HCT116 (cell line): ENCODE measurements around the gene P3H3. TPM values are rescaled to one million over a fixed set of nuclear protein-coding genes. Genes with fewer than 3 reads are reported as not detected.

Experiments used
- ATAC-seq: fragments of 200-7000 bp; cut with Tn5 transposase; 2 replicates; pipeline ENCODE4 v1.9.1; 2020; ENCODE audit warnings: mild to moderate bottlenecking, moderate library complexity
- BruUV-seq: library from RNA; stranded (reverse); fragments of 400-500 nt; replicated peaks from 2 replicates; lab custom pipeline; 2021; lab: Mats Ljungman, UMichigan
- CTCF ChIA-PET: fragments of 300-600 bp; sonication (Branson Sonifier 250); formaldehyde crosslinking; loops from one replicate; lab custom pipeline; 2021; ENCODE audit warnings: antibody characterized with exemption; lab: Charles Lee
- POLR2A ChIA-PET: fragments of 300-600, 350-600 bp; sonication (Branson Sonifier 250); formaldehyde crosslinking; loops from one replicate; lab custom pipeline; 2021; ENCODE audit warnings: antibody characterized with exemption; lab: Charles Lee
- RAD21 ChIA-PET, 2 experiments: fragments of 300-600 bp; sonication (Branson Sonifier 250); formaldehyde crosslinking; loops; one replicate each; lab custom pipeline; 2023; ENCODE audit warnings: low total read pairs in 2 of 2; ENCODE audit not compliant: uncharacterized antibody in 2 of 2, unreplicated experiment in 2 of 2, low non-redundant PET in 1 of 2; lab: Charles Lee
- DNase-seq: peaks from one replicate; pipeline ENCODE4 v3.0.0-alpha.2; 2010; ENCODE audit warnings: low read depth, low spot score
- H2AFZ ChIP-seq: fragments of 200-600 bp; shearing (Covaris generic), sonication (generic); 2 replicates; pipeline ENCODE4 v1.6.1; 2017; ENCODE audit warnings: low read depth, mixed run types, mixed read lengths, antibody characterized with exemption, low read length; ENCODE audit not compliant: poor library complexity, severe bottlenecking
- H3K27ac ChIP-seq: 2 replicates; pipeline ENCODE4 v1.5.1; 2012; ENCODE audit warnings: low read depth, low read length
- H3K27me3 ChIP-seq: fragments of 200-600 bp; sonication (generic); 2 replicates; pipeline ENCODE4 v1.6.1; 2016; ENCODE audit warnings: mixed run types, low read length, mixed read lengths; ENCODE audit not compliant: insufficient read depth
- H3K36me3 ChIP-seq, 2 experiments: fragments of 200-500 bp in 1 of 2; fragments of 200-600 bp in 1 of 2; sonication (Bioruptor generic) in 1 of 2; sonication (generic) in 1 of 2; 2 replicates each; pipeline versions ENCODE4 v1.5.1 to v1.6.1; 2014 to 2016; ENCODE audit warnings: low read length in 2 of 2, inconsistent platforms in 1 of 2, mixed read lengths in 1 of 2, mixed run types in 1 of 2; ENCODE audit not compliant: insufficient read depth in 2 of 2, control insufficient read depth in 1 of 2
- H3K4me1 ChIP-seq, 2 experiments: fragments of 200-600 bp in 1 of 2; sonication (generic) in 1 of 2; 2 replicates each; pipeline versions ENCODE4 v1.5.1 to v1.6.1; 2012 to 2017; ENCODE audit warnings: low read length in 2 of 2, inconsistent platforms in 1 of 2, mild to moderate bottlenecking in 1 of 2, mixed read lengths in 1 of 2, mixed run types in 1 of 2, moderate library complexity in 1 of 2; ENCODE audit not compliant: insufficient read depth in 2 of 2, control insufficient read depth in 1 of 2
- H3K4me2 ChIP-seq: fragments of 200-600 bp; sonication (generic); 2 replicates; pipeline ENCODE4 v1.6.1; 2017; ENCODE audit warnings: mixed run types, low read length, mixed read lengths
- H3K4me3 ChIP-seq, 2 experiments: fragments of 200-600 bp in 1 of 2; sonication (generic) in 1 of 2; replicated peaks in 1 of 2; 2 replicates each; pipeline ENCODE4 v1.5.1; 2011 to 2016; ENCODE audit warnings: low read length in 2 of 2, control low read depth in 1 of 2, low read depth in 1 of 2, mild to moderate bottlenecking in 1 of 2, mixed read lengths in 1 of 2, mixed run types in 1 of 2
- H3K79me2 ChIP-seq: fragments of 200-600 bp; sonication (generic); 2 replicates; pipeline ENCODE4 v1.6.1; 2017; ENCODE audit warnings: mild to moderate bottlenecking, mixed run types, low read length, moderate library complexity, mixed read lengths; ENCODE audit not compliant: insufficient read depth
- H3K9ac ChIP-seq: fragments of 200-600 bp; sonication (generic); 2 replicates; pipeline ENCODE4 v1.6.1; 2016; ENCODE audit warnings: low read length, mixed read lengths
- H3K9me2 ChIP-seq: fragments of 200-600 bp; sonication (generic), shearing (Covaris generic); 2 replicates; pipeline ENCODE4 v1.6.1; 2017; ENCODE audit warnings: mixed run types, mild to moderate bottlenecking, moderate library complexity; ENCODE audit not compliant: insufficient read depth
- H3K9me3 ChIP-seq, 2 experiments: fragments of 200-500 bp in 1 of 2; fragments of 200-600 bp in 1 of 2; sonication (Bioruptor generic) in 1 of 2; sonication (generic) in 1 of 2; 2 replicates each; pipeline ENCODE4 v1.6.1; 2014 to 2017; ENCODE audit warnings: low read length in 2 of 2, mixed read lengths in 2 of 2, inconsistent platforms in 1 of 2, low read depth in 1 of 2, mild to moderate bottlenecking in 1 of 2, mixed run types in 1 of 2, moderate library complexity in 1 of 2; ENCODE audit not compliant: control insufficient read depth in 1 of 2, insufficient read depth in 1 of 2
- H4K20me1 ChIP-seq: fragments of 200-600 bp; sonication (generic), shearing (Covaris generic); 2 replicates; pipeline ENCODE4 v1.6.1; 2017; ENCODE audit warnings: mixed run types, mild to moderate bottlenecking, moderate library complexity; ENCODE audit not compliant: insufficient read depth
- CEBPB ChIP-seq: IDR thresholded peaks from 2 replicates; pipeline ENCODE4 v1.6.1; 2012; ENCODE audit warnings: low read depth
- CTCF ChIP-seq, 3 experiments: fragments of 200-600 bp in 1 of 3; sonication (generic) in 1 of 3; IDR thresholded peaks in 2 of 3; conservative IDR thresholded peaks in 1 of 3; 2 replicates each; pipeline ENCODE4 v1.5.1; 2012 to 2017; ENCODE audit warnings: low read depth in 2 of 3, low read length in 2 of 3, antibody characterized with exemption in 1 of 3, borderline replicate concordance in 1 of 3, control low read depth in 1 of 3, mild to moderate bottlenecking in 1 of 3, mixed read lengths in 1 of 3, mixed run types in 1 of 3, moderate library complexity in 1 of 3; ENCODE audit not compliant: insufficient read depth in 1 of 3
- EGR1 ChIP-seq: IDR thresholded peaks from 2 replicates; pipeline ENCODE4 v1.6.1; 2012; ENCODE audit warnings: low read depth
- EZH2 ChIP-seq: fragments of 200-600 bp; sonication (generic); IDR thresholded peaks from 2 replicates; pipeline ENCODE4 v1.6.1; 2017; ENCODE audit warnings: antibody characterized with exemption, mixed run types
- FOSL1 ChIP-seq: IDR thresholded peaks from 2 replicates; pipeline ENCODE4 v1.6.1; 2012; ENCODE audit warnings: low read depth
- MAX ChIP-seq: IDR thresholded peaks from 2 replicates; pipeline ENCODE4 v1.6.1; 2012
- POLR2AphosphoS5 ChIP-seq: IDR thresholded peaks from 2 replicates; pipeline ENCODE4 v1.6.1; 2011; ENCODE audit warnings: mild to moderate bottlenecking, low read depth, low read length, moderate library complexity
- REST ChIP-seq: IDR thresholded peaks from 2 replicates; pipeline ENCODE4 v1.6.1; 2012; ENCODE audit warnings: low read depth
- TCF7L2 ChIP-seq: IDR thresholded peaks from 2 replicates; pipeline ENCODE4 v1.7.0; 2011; ENCODE audit warnings: borderline replicate concordance, inconsistent platforms; ENCODE audit not compliant: insufficient read depth, insufficient read length; ENCODE audit errors: extremely low read depth
- ZBTB33 ChIP-seq: IDR thresholded peaks from 2 replicates; pipeline ENCODE4 v1.6.1; 2011; ENCODE audit warnings: mild to moderate bottlenecking, low read length, moderate library complexity; ENCODE audit not compliant: insufficient replicate concordance; ENCODE audit errors: extremely low read depth
- intact Hi-C: fragments of 100-400 bp; cut with micrococcal nuclease; formaldehyde crosslinking; loops from 2 replicates; pipeline ENCODE4 v1.10.0; 2022
- total RNA-seq: library from RNA; stranded (reverse); gene quantifications from one replicate; pipeline ENCODE4 v1.2.1, GENCODE V29; 2021; ENCODE audit not compliant: unreplicated experiment

The P3H3 gene
- total RNA-seq, 1 experiment from 2014 or later: 32.2 TPM

- H3K9me2 ChIP-seq: no peaks in the 10 kb centered on the region
Observed at GRCh38 chr12:6832125-6832524, 3.9 kb downstream of the P3H3 start.

More at GRCh38 chr12:6832125-6832524, 3.9 kb downstream of the P3H3 start:
- BruUV-seq: no TSS peak
- Histone ChIP-seq H3K4me3 (no peak overlapping the region), H3K36me3 (peaks cover 8 to 28% of the 10 kb centered on the region in 2 experiments; a peak in 3 of 4 replicates), H3K79me2 (peaks cover 28% of the 10 kb centered on the region), H3K9ac (no peak overlapping the region), H2AFZ (no peak overlapping the region), H3K27ac (no peak overlapping the region), H3K27me3 (no peaks in the 10 kb centered on the region), H3K4me2 (no peak overlapping the region), H4K20me1 (no peaks in the 10 kb centered on the region), H3K4me1 (peaks cover 8 to 31% of the 10 kb centered on the region in 2 experiments), H3K9me3 (no peaks in the 10 kb centered on the region)
- ATAC-seq: no peak
- no peak for DNase-seq
- no peak for TF ChIP-seq CEBPB
- TF ChIP-seq TCF7L2: no peak
- TF ChIP-seq POLR2AphosphoS5: no peak
- no peak for TF ChIP-seq EGR1
- TF ChIP-seq FOSL1: no peak
- no peak for TF ChIP-seq MAX
- TF ChIP-seq ZBTB33: no peak
- no peak for TF ChIP-seq CTCF (IDR thresholded peaks at IDR 0.05 in 2 of 3, conservative IDR thresholded peaks at IDR 0.05 in 1 of 3; ENCODE audit: borderline replicate concordance in 1 of 3, insufficient read depth in 1 of 3, low read depth in 2 of 3, low read length in 2 of 3)
- TF ChIP-seq REST: no peak
- TF ChIP-seq EZH2: no peak
- intact Hi-C loops: no loop called here
- CTCF ChIA-PET: interaction anchor here (5.5 kb wide), 1 partner anchor 20 kb away, joined by 38 read pairs; the partner anchor contains the start of genes CDCA3 and USP5
- RAD21 ChIA-PET: no interaction called here
- POLR2A ChIA-PET: interaction anchor here (1.0 to 4.3 kb wide), 2 partner anchors 19 to 20 kb away, joined by 4 to 17 read pairs; partner anchors contain the start of genes CDCA3 and USP5
